Stimulated activated CD4-positive, alpha-beta T cell treated with anti-CD3 and anti-CD28 coated beads, Interleukin-1b, Interleukin-23, amount 100 ng/mL, for 24 hours (primary cell): ENCODE data around the gene CNTN4.

Experiments used
- DNase-seq, 4 experiments: peaks; one replicate each; pipeline ENCODE4 v3.0.0-alpha.2; 2020; ENCODE audit warnings: low read depth in 4 of 4, low spot score in 1 of 4

The CNTN4 gene

GRCh38 chr3:2250783-2251182 is 152.1 kb downstream of the CNTN4 start:
- DNase-seq, result no peak

GRCh38 chr3:2261747-2262146 is 163.1 kb downstream of the CNTN4 start:
- no peak for DNase-seq

GRCh38 chr3:2262204-2262603 is 163.5 kb downstream of the CNTN4 start:
- DNase-seq, result no peak

GRCh38 chr3:2266606-2267005 is 167.9 kb downstream of the CNTN4 start:
- DNase-seq, result no peak

DNA sequence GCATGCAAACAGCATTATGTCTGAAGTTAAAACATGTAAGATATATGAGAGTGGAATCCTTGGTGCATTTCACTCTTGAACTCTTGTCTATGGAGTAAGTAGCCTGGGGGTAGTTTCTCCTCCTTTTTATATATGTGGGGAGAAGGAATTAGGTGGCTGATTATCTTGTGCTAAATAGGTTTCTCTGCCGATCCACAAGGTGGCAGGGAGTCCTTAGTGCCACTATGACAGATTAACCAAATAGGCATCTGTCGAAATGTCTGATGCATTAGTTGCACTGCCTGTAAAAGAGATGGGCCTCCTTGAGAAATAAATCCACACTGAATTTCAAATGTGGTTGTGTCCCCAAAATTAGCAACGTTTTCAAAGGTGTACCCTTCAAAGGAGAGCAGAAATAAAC is 170.1 kb downstream of the CNTN4 start:
- no peak for DNase-seq

DNA sequence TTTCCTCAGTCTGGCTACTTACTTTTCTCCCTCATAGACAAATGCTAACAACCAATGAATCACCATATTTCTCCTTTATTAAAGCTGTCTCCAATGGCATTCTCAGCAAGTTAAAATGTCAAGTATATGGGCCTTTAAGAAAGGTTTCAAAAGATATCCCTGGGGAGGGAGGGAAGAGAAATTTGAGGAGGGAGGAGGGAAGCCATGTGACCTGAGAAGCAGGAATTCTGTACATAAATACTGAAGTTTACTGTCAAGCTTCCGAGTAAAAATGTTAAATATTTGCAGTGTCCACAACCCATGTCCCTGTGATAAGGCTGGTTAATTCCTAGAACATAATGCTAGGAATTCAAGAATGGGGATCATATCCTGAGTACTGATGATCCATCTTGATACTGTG is 175.9 kb downstream of the CNTN4 start:
- no peak for DNase-seq

GRCh38 chr3:2283818-2284217 is 185.2 kb downstream of the CNTN4 start:
- DNase-seq, result no peak

GRCh38 chr3:2300938-2301337 is 202.3 kb downstream of the CNTN4 start:
- DNase-seq, result no peak

DNA sequence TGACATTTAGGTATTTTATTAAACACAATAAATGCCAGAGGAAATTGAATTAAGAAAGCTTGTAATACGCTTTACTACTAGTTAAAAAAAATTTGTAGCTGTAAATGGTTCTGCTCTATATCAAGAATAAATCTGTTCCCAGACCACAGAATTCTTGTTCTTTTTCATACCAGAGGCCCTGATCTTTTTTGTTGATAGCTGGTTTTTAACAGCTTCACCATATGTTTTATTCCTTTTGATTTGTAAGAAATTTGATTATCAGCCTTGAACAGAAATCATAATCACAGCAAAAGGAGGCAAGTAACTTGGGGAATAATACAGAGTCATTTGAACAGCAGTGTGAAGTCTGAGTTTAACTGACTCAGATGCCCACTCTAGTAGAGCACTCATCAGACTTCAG is 202.7 kb downstream of the CNTN4 start:
- no peak for DNase-seq

- DNase-seq, result no peak
Observed at GRCh38 chr3:2303566-2303965, 204.9 kb downstream of the CNTN4 start.

- DNase-seq, result no peak
Observed at GRCh38 chr3:2311022-2311421, 212.4 kb downstream of the CNTN4 start.

DNA sequence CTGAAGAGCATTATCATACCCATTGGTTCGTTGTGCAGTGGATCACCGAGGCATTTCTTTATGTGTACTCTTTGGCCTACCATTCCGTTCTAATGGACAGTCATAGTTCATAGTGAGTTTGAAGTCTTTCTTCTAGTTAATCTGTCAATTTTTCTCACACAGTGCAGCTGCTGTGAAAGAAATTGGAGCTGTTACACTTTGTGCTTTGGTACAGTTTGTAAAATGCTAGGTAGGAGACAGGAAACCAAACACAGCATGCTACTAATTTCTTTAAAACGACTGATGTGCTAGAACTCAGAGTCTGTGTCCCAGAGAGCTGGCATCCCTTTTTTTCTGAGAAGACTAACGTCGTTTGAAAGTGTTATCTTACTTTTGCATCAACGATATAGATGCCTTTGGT is 218.9 kb downstream of the CNTN4 start:
- no peak for DNase-seq

DNA sequence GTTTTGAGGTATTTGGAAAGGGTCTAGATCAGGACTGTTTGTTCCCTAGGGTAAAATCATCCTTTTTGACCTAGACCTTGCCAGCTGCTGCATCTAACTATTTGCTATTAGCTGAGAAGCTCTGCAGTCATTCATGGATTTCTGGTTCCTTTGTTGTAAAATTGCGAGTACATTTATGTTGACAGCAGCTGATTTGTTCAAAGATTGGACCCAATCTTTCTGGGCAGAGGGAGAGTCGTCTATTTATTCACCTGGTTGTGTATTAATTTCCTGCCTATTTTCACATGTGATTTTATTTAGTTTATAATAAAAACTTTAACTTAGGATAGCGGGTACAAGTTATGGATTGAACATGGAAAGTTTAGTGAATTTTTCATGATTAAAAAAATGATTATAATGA is 236.3 kb downstream of the CNTN4 start:
- no peak for DNase-seq

DNA sequence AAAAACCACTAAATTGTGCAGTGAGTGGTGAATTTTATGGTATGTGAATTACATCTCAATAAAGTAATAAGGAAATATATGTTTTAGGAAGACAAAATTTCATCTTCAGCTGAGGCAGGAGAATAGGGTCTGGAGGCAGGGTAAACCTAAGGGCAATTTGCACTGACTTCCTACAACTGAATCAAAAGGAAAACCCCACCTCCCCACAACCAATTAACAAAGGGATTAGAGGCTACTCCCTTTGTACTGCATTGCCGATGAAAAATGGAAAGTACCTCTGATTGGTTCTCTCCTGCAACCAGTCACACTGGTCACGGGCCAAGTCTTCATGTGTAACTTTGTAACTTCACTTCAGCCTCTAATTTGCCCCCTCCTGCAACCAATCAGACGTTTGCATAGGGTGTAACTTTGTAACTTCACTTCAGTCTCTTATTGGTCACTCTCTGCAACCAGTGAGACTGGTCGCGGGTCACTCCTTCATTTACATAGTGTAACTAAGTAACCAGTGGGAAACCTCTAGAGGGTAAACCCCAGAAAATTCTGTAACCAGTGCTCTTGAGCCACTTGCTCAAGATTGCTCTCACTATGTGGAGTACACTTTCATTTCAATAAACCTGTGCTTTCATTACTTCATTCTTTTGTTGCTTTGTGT is 244.5 kb downstream of the CNTN4 start:
- DNase-seq, result no peak

DNA sequence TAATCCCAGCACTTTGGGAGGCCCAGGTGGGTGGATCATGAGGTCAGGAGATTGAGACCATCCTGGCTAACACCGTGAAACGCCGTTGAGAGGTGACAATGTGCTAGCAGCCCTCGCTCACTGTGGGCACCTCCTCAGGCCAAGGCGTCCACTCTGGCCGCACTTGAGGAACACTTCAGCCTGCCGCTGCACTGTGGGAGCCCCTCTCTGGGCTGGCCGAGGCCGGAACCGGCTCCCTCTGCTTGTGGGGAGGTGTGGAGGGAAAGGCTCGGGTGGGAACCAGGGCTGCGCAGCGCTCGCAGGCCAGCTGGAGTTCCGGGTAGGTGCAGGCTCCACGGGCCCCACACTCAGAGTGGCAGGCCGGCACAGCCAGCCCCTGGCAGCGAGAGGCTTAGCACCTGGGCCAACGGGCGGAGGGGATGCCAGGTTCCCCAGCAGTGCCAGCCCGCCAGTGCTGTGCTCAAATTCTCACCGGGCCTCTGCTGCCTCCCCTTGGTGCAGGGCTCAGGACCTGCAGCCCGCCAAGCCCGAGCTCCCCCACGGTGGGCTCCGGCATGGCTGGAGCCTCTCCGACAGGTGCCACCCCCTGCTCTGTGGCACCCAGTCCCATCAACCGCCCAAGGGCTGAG is 253.6 kb downstream of the CNTN4 start:
- no peak for DNase-seq

DNA sequence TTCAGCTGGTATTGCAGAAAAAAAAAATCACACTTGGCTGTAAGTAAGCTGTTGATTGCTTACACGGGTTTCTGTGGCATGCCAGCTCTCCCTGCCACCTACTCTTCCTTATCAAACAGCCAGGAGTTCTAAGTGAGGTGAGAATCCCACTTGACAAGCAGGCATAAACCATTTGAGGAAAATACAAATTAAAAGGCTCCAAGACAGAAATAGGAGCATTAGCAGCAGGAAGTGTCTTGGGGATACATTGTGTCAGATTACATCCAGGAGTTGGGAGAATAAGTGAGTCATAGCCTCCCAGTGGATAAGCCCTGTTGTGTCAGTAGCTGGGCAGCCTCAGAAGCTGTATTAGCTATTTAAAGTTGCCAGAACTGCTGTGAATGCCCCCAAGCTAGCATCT is 256.0 kb downstream of the CNTN4 start:
- no peak for DNase-seq

GRCh38 chr3:2356298-2356950 is 257.8 kb downstream of the CNTN4 start:
- no peak for DNase-seq

DNA sequence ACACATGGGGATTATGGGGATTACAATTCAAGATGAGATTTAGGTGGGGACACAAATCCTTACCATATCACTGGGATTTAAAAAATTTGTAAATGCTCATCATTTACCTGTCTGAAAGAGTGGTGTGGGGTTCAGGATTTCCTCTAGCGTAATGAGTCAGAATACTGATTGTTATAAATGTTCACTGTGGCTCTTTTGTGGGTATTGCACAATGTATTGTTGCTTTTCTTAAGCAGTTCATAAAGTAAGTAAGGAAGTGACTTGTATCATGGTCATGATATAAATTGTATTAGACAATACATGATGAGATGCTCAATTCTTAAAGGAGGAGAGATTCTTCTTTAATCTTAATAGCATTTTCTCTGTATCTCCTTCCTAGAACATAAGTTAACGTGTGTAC is 262.1 kb downstream of the CNTN4 start:
- no peak for DNase-seq

- no peak for DNase-seq
Observed at GRCh38 chr3:2362122-2362521, 263.5 kb downstream of the CNTN4 start.

DNA sequence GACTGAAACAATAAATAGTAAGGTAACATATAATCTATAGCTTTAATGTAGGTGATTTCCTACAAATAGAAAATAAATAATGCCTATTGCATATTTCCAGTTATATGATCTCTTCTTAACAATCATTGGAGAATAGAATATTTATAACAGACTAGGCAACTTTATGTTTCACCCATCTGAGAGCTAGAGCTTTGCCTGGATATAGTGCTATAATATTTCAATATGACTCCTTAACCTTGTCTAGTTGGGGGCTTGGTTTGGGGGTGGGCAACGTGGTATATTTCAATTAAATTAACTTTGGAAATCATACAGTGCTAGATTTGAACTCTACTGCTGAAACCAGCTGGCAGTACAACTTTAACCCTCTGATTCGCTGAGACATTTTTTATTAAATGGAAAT is 265.2 kb downstream of the CNTN4 start:
- no peak for DNase-seq

DNA sequence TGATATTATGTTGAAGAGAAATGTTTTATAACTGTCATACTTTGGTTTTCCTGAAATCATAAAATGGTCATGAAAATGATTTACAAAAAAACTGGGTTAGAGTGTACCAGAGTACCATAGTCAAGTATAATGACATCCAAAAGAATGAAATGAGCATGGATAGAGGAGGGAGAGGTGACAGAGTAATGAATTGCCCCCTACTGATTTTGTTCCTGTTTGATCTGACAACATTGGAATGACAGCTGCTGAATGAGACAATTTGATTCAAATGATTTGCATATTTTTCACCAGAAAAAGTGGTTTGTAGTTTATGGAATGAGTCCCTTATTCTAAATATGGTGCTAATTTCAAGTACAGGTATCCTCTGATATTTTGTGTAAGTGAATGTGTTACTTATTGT is 271.7 kb downstream of the CNTN4 start:
- no peak for DNase-seq

GRCh38 chr3:2372306-2372705 is 273.6 kb downstream of the CNTN4 start:
- no peak for DNase-seq

DNA sequence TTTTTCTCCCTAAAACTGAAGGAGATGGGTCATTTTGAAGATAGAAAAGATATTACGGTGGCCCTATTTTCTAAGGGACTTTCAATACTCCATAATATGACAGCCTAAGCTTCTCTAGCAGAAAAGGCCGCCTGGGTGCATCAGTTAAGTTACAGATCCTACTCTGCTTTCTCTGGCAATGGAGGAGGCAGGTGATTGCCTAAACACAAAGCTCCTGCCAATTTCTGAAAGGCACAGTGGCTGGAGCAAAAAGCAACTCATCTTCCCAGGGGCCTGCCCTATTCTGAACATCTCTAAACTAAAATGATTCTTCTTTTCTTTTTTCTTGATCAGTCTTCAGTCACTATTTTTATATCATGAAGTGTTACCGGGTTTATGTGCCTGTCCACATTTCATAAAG is 276.7 kb downstream of the CNTN4 start:
- no peak for DNase-seq
